NCI-H2107 treated with DMSO at 0.1 percent for 48 hours (cell line): ENCODE measurements around the gene YIPF2.
"Not testable (repeated sequence)": the region's sequence is repeated elsewhere in the genome, so short reads cannot be mapped to it uniquely, and the experiment has no call there.

ENCODE experiments used
- DNase-seq: peaks from one replicate; lab custom pipeline; 2025; ENCODE audit not compliant: unreplicated experiment; lab: John Stamatoyannopoulos, UW

YIPF2 gene

DNA sequence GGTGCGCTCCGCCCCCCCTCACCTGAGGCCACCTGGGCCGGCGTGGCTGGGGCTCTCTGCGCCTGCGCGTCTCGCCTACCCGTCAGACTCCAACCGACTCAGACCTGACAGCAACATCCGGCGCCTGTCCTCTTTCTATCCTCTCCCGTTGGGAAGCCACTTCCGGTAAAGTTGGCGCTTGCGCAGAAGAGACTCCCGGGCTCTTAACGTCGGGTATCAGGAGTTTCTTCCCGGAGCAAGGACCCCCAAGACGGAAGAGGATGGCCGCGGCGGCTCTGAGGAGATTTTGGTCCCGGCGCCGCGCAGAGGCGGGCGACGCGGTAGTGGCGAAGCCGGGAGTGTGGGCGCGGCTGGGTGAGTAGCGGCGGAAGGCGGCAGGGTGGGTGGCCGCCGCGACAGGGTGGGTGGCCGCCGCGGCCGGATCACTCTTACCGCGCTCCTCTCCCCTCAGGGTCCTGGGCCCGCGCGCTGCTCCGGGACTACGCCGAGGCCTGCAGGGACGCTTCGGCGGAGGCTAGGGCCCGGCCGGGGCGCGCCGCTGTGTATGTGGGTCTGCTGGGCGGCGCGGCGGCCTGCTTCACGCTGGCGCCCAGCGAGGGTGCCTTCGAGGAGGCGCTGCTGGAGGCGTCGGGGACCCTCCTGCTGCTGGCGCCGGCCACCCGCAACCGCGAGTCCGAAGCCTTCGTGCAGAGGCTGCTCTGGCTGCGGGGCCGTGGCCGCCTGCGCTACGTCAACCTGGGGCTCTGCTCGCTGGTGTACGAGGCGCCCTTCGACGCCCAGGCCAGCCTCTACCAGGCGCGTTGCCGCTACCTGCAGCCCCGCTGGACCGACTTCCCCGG, at the start of gene YIPF2, which contains the start of gene TIMM29:
Gene YIPF2 (minus strand): TSS at position 77 of the 839 bp plus-strand sequence. CDS start 229 bp downstream, outside the sequence.
Gene TIMM29 (plus strand): TSS at position 249 of the 839 bp plus-strand sequence. CDS start 12 bp downstream, at position 261.
- peak; percentile 95 for DNase-seq

DNA sequence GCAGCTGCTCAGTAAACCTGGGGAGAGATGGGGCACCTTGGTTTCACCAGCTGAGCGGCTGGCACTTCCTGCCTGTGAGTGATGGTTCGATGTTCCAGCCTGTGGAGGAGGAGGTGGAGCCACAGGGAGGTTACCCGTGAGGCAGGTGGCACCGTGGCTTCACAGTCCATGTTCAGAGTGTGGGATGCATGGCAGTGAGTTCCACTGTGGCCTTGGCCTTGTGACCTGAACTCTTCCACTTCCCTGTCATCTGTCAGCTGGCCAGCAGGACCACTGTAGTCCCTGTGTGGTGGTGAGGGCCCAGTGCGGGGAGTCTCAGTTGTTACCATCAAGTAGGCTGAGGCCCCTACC, 49.3 kb upstream of the YIPF2 start:
- no peak for DNase-seq

GRCh38 chr19:10976131-10976892, 47.9 kb upstream of the YIPF2 start:
- DNase-seq, result no peak

GRCh38 chr19:10975374-10976130, 47.1 kb upstream of the YIPF2 start:
- no peak for DNase-seq

DNA sequence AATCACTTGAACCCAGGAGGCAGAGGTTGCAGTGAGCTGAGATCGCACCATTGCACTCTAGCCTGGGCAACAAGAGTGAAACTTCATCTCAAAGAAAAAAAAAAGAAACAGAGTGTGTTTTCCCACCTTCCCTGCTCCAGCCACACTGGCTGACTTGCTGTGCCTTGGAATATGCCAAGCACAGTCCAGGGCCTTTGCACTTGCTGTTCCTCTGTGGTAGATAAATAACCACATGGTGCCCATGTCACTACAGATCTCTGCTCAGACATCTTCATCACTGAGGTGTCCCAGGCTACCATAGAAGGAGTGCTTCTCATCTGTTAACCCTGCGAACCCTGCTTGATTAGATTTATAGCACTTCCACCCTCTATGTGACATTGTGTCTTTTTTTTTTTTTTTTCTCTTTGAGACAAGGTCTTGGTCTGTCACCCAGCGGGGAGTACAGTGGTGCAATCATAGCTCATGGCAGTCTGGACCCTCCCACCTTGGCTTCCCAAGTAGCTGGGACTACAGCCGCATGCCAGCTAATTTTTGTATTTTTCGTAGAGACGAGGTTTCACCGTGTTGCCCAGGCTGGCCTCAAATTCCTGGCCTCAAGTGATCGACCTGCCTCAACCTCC, 42.8 kb upstream of the YIPF2 start:
- DNase-seq, result no peak

DNA sequence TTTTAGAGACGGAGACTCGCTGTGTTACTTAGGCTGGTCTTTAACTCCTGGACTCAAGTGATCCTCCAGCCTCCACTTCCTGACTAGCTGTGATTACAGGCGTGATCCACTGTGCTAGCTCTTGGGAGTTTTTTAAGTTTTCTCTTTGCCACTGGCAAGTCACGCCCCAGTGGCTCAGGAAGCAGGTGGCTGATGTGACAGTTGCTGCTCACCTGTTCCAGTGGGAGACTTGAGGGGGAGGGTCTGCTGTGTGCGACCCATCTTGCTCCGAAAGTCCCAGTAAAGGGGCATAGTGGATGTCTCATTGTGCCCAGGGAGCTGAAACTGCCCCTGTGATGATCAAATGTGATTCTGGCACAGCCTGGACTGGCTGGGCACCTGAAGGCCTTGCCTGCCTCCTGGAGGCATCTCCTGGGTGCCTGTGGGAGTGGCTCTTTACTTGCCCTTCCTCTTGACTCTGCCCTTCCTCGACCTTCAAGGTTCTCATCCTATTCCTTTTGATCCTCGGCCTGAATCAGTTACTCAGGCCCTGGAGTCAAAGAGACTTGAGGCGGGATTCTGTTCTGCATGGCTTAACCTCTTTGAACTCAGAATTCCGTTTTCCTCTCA, 40.2 kb upstream of the YIPF2 start:
- DNase-seq, result no peak

DNA sequence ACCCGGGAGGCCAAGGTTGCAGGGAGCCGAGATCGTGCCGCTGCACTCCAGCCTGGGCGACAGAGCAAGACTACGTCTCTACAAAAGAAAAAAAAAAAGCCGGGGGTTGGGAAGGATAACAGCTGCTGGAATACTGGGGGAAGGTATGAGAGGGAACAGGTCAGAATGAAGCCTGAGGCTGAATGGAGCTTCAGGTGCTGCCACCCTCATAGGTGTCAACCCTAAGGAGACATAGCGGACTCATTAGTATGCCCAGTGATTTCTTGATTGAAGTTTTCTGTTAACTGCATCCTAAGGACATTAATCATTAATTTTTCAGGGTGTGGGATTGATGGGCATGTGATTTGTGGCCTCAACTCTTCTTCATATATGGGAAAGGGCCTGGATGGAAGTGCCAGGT, 38.4 kb upstream of the YIPF2 start:
- no peak for DNase-seq

DNA sequence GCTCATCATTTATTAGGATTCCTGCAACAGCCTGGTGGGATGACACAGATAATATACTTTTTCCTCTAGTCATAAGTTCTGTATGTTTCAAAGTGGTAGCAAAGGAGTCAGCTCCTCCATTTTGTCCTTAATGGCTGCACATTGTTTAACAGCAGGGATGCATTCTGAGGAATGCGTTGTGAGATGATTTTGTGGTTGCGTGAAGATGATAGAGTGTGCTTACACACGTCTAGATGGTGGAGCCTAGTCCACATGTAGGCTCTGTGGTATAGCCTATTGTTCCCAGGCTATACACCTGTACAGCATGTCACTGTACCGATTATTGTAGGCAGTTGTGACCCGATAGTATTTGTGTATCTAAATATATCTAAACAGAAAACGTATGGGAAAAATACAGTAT, 37.0 kb upstream of the YIPF2 start:
- DNase-seq, result no peak

DNA sequence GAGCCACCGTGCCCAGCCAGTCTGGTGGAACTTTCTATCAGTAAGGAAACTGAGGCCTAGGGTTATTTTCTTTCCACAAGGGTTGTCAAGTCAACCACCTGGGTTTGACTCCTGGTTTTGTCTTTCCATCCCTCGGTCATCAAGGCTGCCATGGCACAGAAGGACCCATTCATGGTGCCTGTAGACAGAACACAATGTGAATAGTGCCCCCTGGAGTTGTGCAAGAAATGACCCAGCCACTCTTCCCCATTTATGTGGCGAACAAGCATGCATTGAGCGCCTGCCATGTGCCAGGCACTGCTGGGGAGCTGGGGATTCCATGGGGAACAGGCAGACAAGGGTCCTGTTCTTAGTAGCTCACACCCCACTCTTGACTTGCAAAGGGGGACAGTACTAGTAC, 36.5 kb upstream of the YIPF2 start:
- no peak for DNase-seq

DNA sequence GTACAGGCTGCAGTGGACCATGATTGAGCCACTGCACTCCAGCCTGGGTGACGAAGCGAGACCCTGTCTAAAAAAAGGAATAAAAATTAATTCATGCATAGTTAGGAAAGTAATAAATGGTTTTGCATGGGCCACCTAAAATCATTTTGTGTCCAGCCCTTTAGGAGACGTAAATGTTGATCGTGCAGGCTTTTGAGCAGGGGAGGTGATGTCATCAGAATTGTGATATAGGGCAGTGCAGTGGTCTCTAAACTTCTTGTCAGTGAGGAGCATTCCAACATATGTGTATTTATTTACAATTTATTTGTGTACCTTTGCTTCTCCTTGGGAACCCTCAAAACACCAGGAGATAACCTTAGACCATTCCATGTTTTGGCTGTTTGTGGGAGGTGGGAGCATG, 35.4 kb upstream of the YIPF2 start:
- no peak for DNase-seq

DNA sequence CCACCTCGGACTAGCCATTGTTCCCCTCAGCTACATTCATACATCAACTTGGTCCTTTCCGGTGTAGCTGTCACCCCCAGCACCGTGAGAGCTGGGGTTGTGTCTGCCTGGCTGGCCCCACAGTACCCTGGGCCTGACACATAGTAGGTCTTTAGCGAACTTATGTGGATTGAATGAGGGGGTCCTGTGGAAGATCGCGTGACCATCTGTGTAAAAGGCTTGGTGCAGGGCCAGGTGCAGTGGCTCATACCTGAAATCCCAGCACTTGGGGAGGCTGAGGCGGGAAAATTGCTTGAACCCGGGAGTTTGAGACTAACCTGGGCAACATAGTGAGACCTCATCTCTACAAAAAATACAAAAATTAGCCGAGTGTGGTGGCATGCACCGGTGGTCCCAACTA, 34.4 kb upstream of the YIPF2 start:
- no peak for DNase-seq

DNA sequence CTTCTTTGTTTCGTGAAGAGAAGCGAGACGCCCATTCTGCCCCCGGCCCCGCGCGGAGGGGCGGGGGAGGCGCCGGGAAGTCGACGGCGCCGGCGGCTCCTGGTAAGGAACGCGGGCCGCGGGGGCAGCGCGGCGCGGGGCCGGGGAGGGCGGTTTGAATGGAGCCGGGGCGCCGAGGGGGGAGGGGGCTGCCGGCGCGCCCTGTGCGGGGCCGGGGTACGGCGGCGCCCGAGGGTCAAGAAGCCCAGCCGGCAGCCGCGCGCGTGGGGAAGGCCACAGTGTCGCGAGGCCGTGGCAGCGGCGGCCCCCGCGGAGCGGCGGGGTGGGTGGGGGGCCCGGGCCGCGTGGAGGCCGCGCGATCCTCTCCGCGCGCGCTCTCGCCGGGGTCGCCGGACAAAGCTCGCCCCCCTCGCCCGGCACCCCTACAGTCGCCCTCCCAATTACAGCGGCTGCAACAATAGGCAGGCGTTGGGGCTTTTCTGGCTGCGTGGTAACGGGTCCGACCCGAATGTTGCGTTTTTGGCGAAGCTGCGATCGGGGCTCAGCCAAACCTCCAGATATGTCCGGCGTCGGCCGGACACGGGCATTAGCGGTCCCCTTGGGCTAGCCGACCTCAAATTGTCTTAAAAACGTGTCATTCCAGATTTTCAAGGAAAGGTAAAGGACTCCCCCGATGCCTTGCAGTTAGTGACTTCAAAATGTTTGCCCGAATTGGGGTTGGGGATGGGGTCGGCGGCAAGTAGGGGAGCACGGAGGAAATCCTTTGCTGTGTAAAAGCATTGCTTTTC, 32.8 kb upstream of the YIPF2 start:
- no peak for DNase-seq

DNA sequence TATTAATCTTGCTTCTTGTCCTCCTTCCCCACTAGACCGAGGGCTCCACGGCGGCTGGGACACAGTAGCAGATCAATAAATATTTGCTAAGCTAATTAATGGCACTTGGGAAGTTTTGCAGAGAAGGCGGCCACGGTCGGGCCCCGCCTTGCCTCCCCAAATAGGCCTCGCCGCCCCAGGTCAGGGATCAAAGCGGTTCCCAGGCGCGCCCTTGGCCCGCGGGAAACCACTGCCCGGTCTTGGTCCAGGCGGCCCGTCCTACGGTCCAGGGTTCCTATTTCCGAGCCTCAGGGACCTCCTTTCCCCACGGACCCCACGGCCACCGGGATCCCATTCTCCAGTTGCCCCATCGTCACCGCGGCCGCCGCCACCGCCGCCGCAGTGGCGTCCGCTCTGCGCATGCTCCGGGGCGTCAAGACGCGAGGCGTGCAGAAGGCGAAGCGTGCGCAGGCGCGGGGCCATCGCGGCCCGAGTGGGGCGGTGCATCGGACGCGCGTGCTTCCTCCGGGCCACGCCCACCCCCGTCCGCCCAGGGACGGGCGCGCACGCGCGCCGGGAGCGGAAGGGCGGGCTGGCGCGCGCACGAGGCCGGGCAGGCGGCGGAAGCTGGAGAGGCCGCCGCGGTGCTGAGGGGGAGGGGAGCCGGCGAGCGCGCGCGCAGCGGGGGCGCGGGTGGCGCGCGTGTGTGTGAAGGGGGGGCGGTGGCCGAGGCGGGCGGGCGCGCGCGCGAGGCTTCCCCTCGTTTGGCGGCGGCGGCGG, 32.1 kb upstream of the YIPF2 start, which contains the start of gene SMARCA4:
Gene SMARCA4 (plus strand): TSS at position 717 of the 759 bp plus-strand sequence. CDS start 23,122 bp downstream, outside the sequence.
- peak; percentile 77 for DNase-seq

DNA sequence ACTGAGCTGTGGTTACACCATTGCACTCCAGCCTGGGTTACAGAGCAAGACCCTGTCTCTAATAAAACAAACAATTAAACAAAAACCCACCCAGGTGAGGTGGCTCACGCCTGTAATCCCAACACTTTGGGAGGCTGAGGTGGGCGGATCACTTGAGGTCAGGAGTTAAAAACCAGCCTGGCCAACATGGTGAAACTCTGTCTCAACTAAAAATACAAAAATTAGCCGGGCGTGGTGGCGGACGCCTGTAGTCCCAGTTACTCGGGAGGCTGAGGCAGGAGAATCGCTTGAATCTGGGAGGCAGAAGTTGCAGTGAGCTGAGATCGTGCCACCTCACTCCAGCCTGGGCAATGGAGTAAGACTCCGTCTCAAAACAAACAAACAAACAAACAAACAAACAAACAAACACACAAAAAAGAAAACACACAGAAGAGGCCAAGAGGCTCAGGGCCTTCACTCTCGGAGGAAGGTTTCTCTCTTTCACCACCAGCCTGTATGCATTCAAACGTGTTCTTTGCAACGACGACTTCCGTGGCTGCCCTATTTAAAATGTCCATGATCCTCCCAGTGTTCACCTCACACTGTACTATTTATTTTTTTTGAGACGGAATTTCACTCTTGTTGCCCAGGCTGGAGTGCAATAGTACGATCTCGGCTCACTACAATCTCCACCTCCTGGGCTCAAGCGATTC, 31.0 kb upstream of the YIPF2 start:
- not testable (repeated sequence) for DNase-seq

- DNase-seq, result no peak
These were observed 24.4 kb upstream of the YIPF2 start for GRCh38 chr19:10952809-10953208.

GRCh38 chr19:10946958-10947657, 18.7 kb upstream of the YIPF2 start:
- DNase-seq, result no peak

GRCh38 chr19:10945264-10945663, 16.8 kb upstream of the YIPF2 start:
- DNase-seq, result no peak

DNA sequence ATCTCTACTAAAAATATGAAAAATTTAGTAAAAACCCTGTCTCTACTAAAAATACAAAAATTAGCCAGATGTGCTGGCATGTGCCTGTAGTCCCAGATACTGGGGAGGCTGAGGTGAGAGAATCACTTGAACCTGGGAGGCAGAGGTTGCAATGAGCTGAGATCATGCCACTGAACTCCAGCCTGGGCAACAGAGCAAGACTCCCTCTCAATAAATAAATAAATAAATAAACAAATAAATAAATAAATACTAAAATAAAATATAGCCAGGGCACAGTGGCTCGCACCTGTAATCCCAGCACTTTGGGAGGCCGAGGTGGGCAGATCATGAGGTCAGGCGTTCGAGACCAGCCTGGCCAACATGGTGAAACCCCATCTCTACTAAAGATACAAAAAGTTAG, 15.0 kb upstream of the YIPF2 start:
- not testable (repeated sequence) for DNase-seq
